ENCODE results near the gene FAM8A1. TPM values are rescaled to one million over a fixed set of nuclear protein-coding genes. Genes with fewer than 3 reads are reported as not detected.

FAM8A1 gene
- total RNA-seq, 1 experiment from 2014 or later, result 9.0 TPM

GRCh38 chr6:17656644-17657043, 56.5 kb downstream of the FAM8A1 start:
- no peaks in the 10 kb centered on the region for H3K9me3 ChIP-seq (ENCODE audit: low read length)
- H3K27ac ChIP-seq (ENCODE audit: low read length), result no peak overlapping the region
- H3K79me2 ChIP-seq (ENCODE audit: low read length), result peaks cover 46% of the 10 kb centered on the region
- no peak overlapping the region for H3K4me3 ChIP-seq (ENCODE audit: low read length)
- no peak overlapping the region for H3K4me2 ChIP-seq (ENCODE audit: low read length)
- H3K4me1 ChIP-seq (ENCODE audit: insufficient read depth, low read length), result peaks cover 6% of the 10 kb centered on the region; the same call in 1 of the 2 replicates
- no peaks in the 10 kb centered on the region for H3K9me2 ChIP-seq (replicated peaks; ENCODE audit: low read length)
- DNase-seq, result no peak
- H3K27me3 ChIP-seq (ENCODE audit: low read length), result no peaks in the 10 kb centered on the region
- no peak for ATAC-seq
- intact Hi-C loops (cut with micrococcal nuclease), result no loop called here
- POLR2A ChIA-PET (ENCODE audit: unreplicated experiment), result no interaction called here
- H2AFZ ChIP-seq (ENCODE audit: low read length), result no peak overlapping the region
- no peak for TF ChIP-seq EZH2 (IDR thresholded peaks at IDR 0.05; ENCODE audit: low read length, unreplicated experiment)
- H3K36me3 ChIP-seq (ENCODE audit: low read depth, low read length), result peaks cover 70% of the 10 kb centered on the region
- no TSS peak for BruUV-seq (replicated peaks)
- no peaks in the 10 kb centered on the region; the same call in 1 of the 2 replicates for H4K20me1 ChIP-seq (ENCODE audit: low read length)
- CTCF ChIA-PET, result no interaction called here
- H3F3A ChIP-seq (ENCODE audit: low read length, unreplicated experiment), result no peaks in the 10 kb centered on the region
- no peak overlapping the region for H3K9ac ChIP-seq (ENCODE audit: low read length)

Other genes starting within 250 kb of the FAM8A1 start
- 8.2 and 11.6 TPM in 2 replicates for gene CAP2, start 206.7 kb upstream of the FAM8A1 start, total RNA-seq (2014; rRNA removed)
- gene NUP153, start 106.6 kb downstream of the FAM8A1 start, total RNA-seq (2014; rRNA removed), result 48.3 and 48.5 TPM in 2 replicates

Data from PC-3 (cell line).